Kidney epithelial cell (primary cell): ENCODE measurements around the gene C6orf15. TPM values are rescaled to one million over a fixed set of nuclear protein-coding genes. Genes with fewer than 3 reads are reported as not detected.

Experiments
- DNase-seq: peaks from one replicate; pipeline ENCODE4 v3.0.0-alpha.2; 2010; ENCODE audit warnings: low read depth
- H3K27me3 ChIP-seq: 2 replicates; pipeline ENCODE4 v1.6.0; 2011; ENCODE audit warnings: low read length; ENCODE audit not compliant: control insufficient read depth, insufficient read depth
- H3K36me3 ChIP-seq: 2 replicates; pipeline ENCODE4 v1.5.1; 2011; ENCODE audit warnings: low read length; ENCODE audit not compliant: control insufficient read depth, insufficient read depth
- H3K4me3 ChIP-seq: 2 replicates; pipeline ENCODE4 v1.5.1; 2011; ENCODE audit warnings: low read depth, mild to moderate bottlenecking, control low read depth, low read length
- total RNA-seq: library from RNA; depleted of rRNA; stranded (reverse); fragments of >200 nt; gene quantifications from 2 replicates; pipeline ENCODE4 v1.2.3, GENCODE V29; 2015
- TF ChIP-seq, protein P1 (sequence below): IDR thresholded peaks from 2 replicates; pipeline ENCODE4 v1.5.1; 2011; ENCODE audit warnings: mild to moderate bottlenecking, moderate library complexity, low read length, control low read depth, inconsistent platforms; ENCODE audit not compliant: insufficient read depth, poor library complexity, severe bottlenecking

The C6orf15 gene
- total RNA-seq, 1 donor from 2014 or later, result 0.79 TPM

DNA sequence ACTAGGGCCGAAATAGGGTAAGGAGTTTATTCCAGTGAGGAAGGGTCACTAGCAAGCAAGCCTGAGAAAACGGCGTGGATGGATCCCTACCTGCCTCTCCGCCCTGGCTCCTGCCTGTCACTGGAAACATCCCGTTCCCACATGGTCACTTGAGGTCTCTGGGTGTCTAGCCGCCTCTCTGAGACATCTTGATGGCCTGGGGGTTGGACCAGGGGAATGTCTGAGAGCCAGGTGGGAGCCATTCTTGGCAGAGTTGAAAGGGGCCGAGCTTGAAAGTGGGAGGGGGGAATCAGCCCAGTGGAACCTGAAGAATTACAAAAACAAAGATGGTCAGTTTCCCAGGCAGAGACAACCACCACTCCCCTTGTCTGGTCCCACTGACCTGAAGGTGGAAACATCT is 44.3 kb upstream of the C6orf15 start:
- Histone ChIP-seq H3K4me3 (no peak overlapping the region), H3K27me3 (no peaks in the 10 kb centered on the region), H3K36me3 (no peaks in the 10 kb centered on the region)
- DNase-seq, result no peak
- TF ChIP-seq, protein P1, sequence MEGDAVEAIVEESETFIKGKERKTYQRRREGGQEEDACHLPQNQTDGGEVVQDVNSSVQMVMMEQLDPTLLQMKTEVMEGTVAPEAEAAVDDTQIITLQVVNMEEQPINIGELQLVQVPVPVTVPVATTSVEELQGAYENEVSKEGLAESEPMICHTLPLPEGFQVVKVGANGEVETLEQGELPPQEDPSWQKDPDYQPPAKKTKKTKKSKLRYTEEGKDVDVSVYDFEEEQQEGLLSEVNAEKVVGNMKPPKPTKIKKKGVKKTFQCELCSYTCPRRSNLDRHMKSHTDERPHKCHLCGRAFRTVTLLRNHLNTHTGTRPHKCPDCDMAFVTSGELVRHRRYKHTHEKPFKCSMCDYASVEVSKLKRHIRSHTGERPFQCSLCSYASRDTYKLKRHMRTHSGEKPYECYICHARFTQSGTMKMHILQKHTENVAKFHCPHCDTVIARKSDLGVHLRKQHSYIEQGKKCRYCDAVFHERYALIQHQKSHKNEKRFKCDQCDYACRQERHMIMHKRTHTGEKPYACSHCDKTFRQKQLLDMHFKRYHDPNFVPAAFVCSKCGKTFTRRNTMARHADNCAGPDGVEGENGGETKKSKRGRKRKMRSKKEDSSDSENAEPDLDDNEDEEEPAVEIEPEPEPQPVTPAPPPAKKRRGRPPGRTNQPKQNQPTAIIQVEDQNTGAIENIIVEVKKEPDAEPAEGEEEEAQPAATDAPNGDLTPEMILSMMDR, result no peak

GRCh38 chr6:31154436-31154835 is 42.1 kb upstream of the C6orf15 start:
- H3K4me3 ChIP-seq, result no peak overlapping the region
- TF ChIP-seq, protein P1, result no peak
- no peaks in the 10 kb centered on the region for H3K27me3 ChIP-seq
- peaks cover 1% of the 10 kb centered on the region for H3K36me3 ChIP-seq
- no peak for DNase-seq

DNA sequence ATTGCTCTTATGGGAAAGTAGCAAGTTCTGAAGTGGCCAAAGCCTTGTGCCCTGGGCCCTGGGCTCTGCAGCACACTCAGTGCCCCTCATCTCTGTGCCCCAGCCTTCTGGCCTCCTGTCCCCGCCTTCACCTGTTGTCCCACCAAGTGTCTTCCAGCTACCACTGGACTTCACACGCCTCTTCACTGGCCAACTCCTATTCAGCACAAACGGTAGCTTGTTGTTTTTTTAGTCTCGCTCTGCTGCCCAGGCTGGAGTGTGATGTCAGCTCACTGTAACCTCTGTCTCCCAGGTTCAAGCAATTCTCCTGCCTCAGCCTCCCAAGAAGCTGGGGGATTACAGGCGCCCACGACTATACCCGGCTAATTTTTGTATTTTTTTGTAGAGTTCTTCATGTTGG is 40.4 kb upstream of the C6orf15 start:
- DNase-seq, result no peak
- TF ChIP-seq, protein P1, result no peak
- Histone ChIP-seq H3K36me3 (peaks cover 1% of the 10 kb centered on the region), H3K4me3 (no peak overlapping the region), H3K27me3 (no peaks in the 10 kb centered on the region)

DNA sequence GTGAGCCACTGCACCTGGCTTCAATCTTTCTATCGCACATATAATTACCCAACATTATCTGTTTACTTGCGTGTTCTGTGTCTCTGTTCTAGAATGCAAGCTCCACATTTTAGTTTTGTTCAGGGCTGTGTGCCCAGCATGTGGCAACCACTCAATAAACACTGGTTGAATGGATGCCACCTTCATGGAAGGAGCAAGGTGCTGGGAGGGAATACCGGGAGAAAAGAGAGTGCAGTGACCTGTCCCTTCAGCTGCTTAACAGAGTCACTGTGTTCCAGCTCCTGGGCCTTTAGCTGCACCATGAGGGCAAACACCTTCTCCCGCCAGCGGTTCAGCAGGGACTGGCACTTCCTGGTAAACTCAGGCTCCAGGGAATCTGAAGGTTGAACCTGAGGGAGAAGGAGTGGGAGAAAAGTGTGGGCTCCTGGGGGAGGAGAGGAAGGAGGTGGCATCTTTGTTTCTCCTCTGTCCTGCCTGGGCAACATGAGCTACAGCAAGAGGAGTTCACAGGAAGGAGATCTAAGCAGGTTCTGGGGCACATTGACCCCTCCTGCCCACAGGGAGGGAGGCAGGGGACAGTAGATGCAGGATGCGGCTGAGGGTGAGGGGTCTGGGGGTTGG is 37.6 kb upstream of the C6orf15 start:
- DNase-seq, result no peak
- Histone ChIP-seq H3K4me3 (no peak overlapping the region), H3K27me3 (no peaks in the 10 kb centered on the region), H3K36me3 (peaks cover 1% of the 10 kb centered on the region)
- TF ChIP-seq, protein P1, result no peak

- no peak overlapping the region for H3K4me3 ChIP-seq
- H3K36me3 ChIP-seq, result peaks cover 1% of the 10 kb centered on the region
- TF ChIP-seq, protein P1, result no peak
- H3K27me3 ChIP-seq, result no peaks in the 10 kb centered on the region
- no peak for DNase-seq
Measured at GRCh38 chr6:31145386-31145785, 33.0 kb upstream of the C6orf15 start.

DNA sequence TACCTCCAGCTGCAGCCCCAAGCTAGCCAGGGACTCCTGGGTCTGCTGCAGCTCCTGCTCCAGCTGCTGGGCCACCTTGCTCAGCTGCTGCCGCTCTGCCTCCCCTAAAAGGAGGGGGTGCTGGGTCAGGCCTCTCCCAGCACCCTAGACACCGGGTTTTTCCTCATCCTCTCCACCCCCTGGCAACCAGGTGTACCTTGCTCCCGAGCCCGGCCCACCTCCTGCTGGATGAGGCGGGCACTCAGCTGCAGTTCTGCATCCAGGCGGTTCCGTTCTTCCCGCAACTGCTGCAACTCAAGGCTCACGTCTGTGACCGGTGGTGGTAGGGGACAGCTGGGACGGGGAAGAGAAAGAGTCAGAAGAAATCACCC is 32.6 kb upstream of the C6orf15 start:
- peaks cover 1% of the 10 kb centered on the region for H3K36me3 ChIP-seq
- no peaks in the 10 kb centered on the region for H3K27me3 ChIP-seq
- no peak for DNase-seq
- TF ChIP-seq, protein P1, result no peak
- H3K4me3 ChIP-seq, result no peak overlapping the region
